ENCODE data around the gene JPT1.
"Not testable (repeated sequence)": the region's sequence is repeated elsewhere in the genome, so short reads cannot be mapped to it uniquely, and the experiment has no call there.

The JPT1 gene

GRCh38 chr17:75155191-75155601, 884 bp upstream of the JPT1 start:
- no peak for DNase-seq

- DNase-seq = no peak
Measured at GRCh38 chr17:75153780-75154194, 525 bp downstream of the JPT1 start.

- DNase-seq = peak; percentile 38
Measured at GRCh38 chr17:75152922-75153779, 1.2 kb downstream of the JPT1 start.

- DNase-seq = no peak
Measured at GRCh38 chr17:75152523-75152921, 1.8 kb downstream of the JPT1 start.

GRCh38 chr17:75151930-75152329, 2.4 kb downstream of the JPT1 start:
- no peak for DNase-seq

- DNase-seq = no peak
Measured at GRCh38 chr17:75147878-75148546, 6.3 kb downstream of the JPT1 start.

GRCh38 chr17:75146592-75146991, 7.7 kb downstream of the JPT1 start:
- no peak for DNase-seq

- no peak for DNase-seq
Measured at GRCh38 chr17:75144816-75145512, 9.3 kb downstream of the JPT1 start.

DNA sequence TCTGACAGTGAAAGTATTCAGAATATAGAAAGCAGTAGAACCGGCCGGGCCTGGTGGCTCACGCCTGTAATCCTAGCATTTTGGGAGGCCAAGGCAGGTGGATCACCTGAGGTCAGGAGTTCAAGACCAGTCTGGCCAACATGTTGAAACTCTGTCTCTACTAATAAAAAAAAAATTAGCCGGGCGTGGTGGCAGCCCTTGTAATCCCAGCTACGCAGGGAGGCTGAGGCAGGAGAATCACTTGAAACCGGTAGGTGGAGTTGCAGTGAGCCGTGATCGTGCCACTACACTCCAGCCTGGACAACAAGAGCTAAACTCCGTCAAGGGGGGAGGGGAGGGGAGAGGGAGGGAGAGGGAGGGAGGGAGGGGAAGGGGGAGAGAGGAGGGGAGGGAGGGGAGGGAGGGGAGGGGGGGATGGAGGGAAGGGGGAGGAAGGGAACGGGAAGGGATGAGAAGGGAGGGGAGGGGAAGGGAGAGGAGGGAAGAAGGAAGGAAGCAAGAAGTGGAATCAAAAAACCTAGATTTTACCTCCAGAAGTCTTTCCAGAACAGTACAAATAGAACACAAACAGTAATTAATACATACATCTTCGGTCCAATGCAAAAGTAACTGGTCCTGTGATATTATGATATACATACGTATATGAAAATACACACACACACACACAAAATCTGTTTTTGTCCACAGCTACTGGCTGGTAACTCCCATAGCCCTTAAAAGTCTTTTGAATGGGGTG, 11.9 kb downstream of the JPT1 start:
- no peak for DNase-seq

DNA sequence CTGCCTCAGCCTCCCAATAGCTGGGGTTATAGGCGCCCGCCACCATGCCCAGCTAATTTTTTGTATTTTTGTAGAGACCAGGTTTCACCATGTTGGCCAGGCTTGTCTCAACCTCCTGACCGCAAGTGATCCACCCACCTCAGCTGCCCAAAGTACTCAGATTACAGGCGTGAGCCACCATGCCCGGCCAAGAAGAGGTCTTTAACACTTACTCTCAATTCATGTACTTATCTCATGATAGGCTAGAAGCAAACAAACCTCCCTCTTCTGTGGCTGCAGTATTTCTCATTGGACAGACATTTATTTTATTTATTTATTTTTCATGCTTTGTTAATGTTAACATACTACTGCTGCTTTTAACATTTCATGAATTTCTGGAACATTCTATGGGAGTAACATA, 15.8 kb downstream of the JPT1 start:
- no peak for DNase-seq

DNA sequence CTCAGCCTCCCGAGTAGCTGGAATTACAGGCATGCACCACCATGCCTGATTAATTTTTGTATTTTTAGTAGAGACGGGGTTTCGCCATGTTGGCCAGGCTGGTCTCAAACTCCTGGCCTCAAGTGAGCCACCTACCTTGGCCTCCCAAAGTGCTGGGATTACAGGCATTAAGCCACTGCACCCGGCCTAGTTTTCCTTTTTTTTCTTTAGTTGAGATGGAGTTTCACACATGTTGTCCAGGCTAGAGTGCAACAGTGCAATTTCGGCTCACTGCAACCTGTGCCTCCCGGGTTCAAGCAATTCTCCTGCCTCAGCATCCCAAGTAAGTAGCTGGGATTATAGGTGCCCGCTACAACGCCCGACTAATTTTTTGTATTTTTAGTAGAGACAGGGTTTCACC, 16.6 kb downstream of the JPT1 start:
- DNase-seq = not testable (repeated sequence)

DNA sequence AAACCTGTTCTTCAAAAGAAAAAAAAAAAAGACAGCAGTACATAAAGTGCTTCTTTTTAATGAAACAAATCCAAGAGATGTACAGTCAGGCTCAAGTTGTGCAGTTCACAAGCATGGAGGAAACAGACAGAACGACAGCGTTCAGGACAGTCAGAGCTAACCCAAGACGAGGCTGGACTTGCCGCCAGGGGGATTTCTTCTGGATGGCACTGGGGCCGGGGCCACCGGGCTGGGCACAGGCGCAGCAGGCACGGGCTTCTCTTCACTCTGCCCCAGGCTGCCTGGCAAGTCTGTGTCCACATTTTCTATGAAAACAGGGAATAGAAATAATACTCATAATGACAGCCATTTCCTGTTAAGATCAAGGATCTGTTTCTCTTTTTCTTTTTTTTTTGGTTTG, 18.4 kb downstream of the JPT1 start:
- DNase-seq = no peak

DNA sequence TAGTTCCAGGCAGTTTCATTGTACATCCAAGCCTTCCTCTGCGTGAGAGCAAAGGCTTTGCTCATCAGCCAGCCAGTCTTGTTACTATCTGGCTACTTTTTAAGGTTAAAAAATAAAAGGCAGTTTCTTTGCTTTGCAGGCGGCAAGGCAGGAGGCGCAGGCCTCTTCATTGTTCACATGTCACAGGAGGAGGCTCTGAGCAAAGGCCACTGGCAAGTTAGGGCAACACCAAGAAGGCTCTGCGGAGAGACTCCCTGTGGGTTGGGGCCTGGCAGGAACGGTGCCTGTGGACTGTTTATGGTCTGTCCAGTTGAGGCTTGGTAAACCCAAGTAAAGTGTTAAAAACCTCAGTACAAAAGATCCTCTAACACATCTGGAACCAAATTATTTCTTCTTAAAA, 18.9 kb downstream of the JPT1 start:
- DNase-seq = no peak

DNA sequence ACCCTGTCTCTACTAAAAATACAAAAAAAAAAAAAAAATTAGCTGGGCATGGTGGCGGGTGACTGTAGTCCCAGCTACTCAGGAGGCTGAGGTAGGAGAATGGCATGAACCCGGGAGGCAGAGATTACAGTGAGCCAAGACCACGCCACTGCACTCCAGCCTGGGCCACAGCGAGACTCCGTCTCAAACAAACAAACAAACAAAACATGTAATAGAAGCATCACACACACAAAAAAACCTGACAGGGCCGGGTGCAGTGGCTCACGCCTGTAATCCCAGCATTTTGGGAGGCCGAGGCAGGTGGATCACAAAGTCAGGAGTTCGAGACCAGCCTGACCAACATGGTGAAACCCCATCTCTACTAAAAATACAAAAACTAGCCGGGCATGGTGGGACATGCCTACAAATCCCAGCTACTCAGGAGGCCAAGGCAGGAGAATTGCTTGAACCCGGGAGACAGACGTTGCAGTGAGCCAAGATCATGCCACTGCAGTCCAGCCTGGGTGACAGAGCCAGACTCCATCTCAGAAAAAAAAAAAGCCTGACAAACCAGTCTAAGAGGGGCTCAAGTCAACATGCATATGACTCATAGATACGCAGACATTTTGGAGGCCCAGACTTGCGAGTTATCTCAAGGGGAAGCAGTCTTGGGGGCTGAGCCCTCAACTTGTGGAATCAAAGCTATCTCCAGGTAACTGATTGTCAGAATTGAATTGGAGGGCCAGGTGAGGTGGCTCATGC, 20.5 kb downstream of the JPT1 start:
- DNase-seq = not testable (repeated sequence)

- DNase-seq = no peak
Measured at GRCh38 chr17:75133001-75133400, 21.3 kb downstream of the JPT1 start.

DNA sequence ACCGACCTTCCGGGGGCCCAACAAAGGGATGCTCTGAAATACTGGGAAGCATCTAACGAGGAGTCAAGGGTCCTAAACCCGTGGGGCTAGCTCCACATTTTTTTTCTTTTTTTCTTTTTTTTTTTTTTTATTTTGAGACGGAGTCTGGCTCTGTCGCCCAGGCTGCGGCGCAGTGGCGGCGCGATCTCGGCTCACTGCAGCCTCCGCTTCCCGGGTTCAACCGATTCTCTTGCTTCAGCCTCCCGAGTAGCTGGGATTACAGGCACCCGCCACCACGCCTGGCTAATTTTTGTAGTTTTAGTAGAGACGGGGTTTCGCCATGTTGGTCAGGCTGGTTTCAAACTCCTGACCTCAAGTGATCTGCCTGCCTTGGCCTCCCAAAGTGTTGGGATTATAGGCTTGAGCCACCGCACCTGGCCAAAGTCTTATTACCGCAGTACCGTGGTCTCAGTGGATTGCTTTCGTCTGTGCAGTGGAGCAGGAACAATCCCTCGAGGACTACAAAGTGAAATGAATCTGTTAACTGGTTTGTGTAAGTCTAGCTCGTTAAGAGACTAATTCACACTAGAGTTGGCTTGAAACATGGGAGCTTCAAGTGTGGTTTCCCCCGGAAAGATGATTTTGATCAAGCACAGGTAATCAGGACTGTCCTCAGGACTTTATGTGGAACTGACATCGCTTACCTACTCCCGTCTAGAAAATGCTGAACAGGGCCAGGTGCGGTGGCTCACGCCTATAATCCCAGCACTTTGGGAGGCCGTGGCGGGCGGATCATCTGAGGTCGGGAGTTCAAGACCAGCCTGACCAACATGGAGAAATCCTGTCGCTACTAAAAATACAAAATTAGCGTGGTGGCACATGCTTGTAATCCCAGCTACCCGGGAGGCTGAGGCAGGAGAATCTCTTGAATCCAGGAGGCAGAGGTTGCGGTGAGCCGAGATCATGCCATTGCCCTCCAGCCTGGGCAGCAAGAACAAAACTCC, 22.0 kb downstream of the JPT1 start:
- not testable (repeated sequence) for DNase-seq

DNA sequence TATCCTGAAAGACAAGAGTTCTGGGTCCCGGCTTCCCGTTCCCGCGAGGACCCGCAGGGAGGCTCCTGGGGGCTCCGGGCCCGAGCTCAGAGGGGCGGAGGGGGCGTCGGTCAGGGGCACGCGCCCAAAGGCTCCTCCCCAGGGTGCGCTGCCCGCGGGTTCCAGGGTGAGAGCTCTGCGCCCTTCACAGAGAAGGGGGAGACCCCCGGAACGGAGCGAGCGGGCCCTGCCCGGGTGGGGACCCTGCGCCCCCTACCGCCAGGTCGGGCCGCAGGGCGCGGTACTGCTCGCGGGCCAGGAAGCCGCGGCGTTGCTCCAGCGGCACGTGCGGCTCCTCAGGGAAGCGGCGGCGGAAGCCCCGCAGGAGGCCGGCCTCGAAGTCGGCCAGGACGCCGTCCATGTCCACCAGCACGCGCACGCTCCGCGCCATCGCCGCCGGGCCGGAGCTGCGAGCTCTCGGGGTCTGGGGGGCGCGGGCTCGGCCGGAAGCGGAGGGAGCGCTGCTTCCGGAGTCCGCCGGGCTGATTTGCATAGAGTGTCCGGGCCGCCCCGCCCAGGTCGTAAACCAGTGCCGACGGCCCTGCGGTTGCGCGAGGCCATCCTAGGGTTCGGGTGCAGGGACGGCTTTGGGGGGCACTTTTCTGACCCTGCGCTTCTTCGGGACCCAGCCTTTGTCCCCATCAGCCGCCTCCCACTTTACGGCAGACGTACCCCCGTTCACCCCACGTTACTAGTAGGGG, 22.9 kb downstream of the JPT1 start, which contains the start of gene NT5C:
Gene NT5C, minus strand, starts transcription at position 465 of the 740 bp plus-strand sequence. Its CDS starts 35 bp downstream, at position 430.
- DNase-seq = peak; percentile 84

DNA sequence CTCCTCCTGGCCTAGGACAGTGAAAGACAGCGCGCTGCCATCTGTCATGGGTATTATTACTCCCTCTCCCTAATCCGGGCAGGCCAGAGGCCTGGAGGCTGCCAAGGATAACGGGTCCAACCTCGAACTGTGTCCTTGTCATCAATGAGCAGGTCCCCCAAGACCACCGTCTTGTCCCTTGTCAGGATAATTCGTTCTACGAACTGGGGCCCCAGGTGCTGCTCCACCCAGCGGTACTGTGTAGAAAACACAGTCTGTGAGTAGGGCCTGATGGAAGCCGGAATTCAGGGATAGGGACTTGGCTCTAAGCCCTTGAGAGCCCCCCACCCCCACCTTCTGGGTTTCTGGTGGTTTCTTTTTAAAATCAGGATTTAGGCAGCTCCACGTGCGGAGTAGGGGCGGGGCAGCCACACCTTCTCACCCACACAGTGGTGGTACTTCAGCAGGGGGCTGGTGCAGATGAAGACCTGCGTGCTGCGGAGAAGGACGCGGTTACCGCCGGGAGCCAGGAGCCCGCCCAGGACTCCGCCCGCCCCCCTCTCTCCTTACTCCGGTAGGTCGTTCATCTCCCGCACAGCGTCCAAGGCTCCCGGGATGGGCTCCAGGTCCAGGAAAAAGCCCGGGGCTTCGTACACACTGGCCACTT, 23.6 kb downstream of the JPT1 start:
- DNase-seq = peak; percentile 72

- DNase-seq = no peak
Measured at GRCh38 chr17:75130059-75130631, 24.2 kb downstream of the JPT1 start.
